Hematopoietic multipotent progenitor cell treated with erythropoietin and hydrocortisone succinate and interleukin-3 and kit ligand, for 8 days (in vitro differentiated cells): ENCODE results near the gene L3MBTL4.

Experiments used
- DNase-seq: peaks from one replicate; pipeline ENCODE4 v3.0.0-alpha.2; 2015

The L3MBTL4 gene

GRCh38 chr18:6362559-6363129 is 52.1 kb downstream of the L3MBTL4 start:
- no peak for DNase-seq

GRCh38 chr18:6357668-6358067 is 57.0 kb downstream of the L3MBTL4 start:
- no peak for DNase-seq

GRCh38 chr18:6355789-6356589 is 58.7 kb downstream of the L3MBTL4 start:
- DNase-seq, result no peak

- no peak for DNase-seq
These were observed 62.4 kb downstream of the L3MBTL4 start for GRCh38 chr18:6352275-6352674.

GRCh38 chr18:6342990-6343389 is 71.7 kb downstream of the L3MBTL4 start:
- no peak for DNase-seq

GRCh38 chr18:6341709-6342108 is 73.0 kb downstream of the L3MBTL4 start:
- DNase-seq, result no peak

- no peak for DNase-seq
These were observed 73.4 kb downstream of the L3MBTL4 start for GRCh38 chr18:6341303-6341702.

- no peak for DNase-seq
These were observed 74.6 kb downstream of the L3MBTL4 start for GRCh38 chr18:6340121-6340520.

- no peak for DNase-seq
These were observed 78.5 kb downstream of the L3MBTL4 start for GRCh38 chr18:6336239-6336638.

GRCh38 chr18:6333981-6334380 is 80.7 kb downstream of the L3MBTL4 start:
- no peak for DNase-seq

- no peak for DNase-seq
These were observed 82.8 kb downstream of the L3MBTL4 start for GRCh38 chr18:6331872-6332271.

- no peak for DNase-seq
These were observed 83.9 kb downstream of the L3MBTL4 start for GRCh38 chr18:6330786-6331185.

- no peak for DNase-seq
These were observed 86.1 kb downstream of the L3MBTL4 start for GRCh38 chr18:6328621-6329010.

GRCh38 chr18:6327895-6328620 is 86.7 kb downstream of the L3MBTL4 start:
- no peak for DNase-seq

GRCh38 chr18:6327485-6327884 is 87.2 kb downstream of the L3MBTL4 start:
- no peak for DNase-seq

- no peak for DNase-seq
These were observed 88.1 kb downstream of the L3MBTL4 start for GRCh38 chr18:6326566-6326965.

- DNase-seq, result no peak
These were observed 91.3 kb downstream of the L3MBTL4 start for GRCh38 chr18:6323319-6323889.

- no peak for DNase-seq
These were observed 99.0 kb downstream of the L3MBTL4 start for GRCh38 chr18:6315517-6316331.

GRCh38 chr18:6313415-6313814 is 101.3 kb downstream of the L3MBTL4 start:
- DNase-seq, result no peak

- DNase-seq, result no peak
These were observed 103.1 kb downstream of the L3MBTL4 start for GRCh38 chr18:6311456-6312215.

- DNase-seq, result no peak
These were observed 104.0 kb downstream of the L3MBTL4 start for GRCh38 chr18:6310714-6311113.

- no peak for DNase-seq
These were observed 116.8 kb downstream of the L3MBTL4 start for GRCh38 chr18:6297875-6298274.
